ENCODE data around the gene NAPA.

Gene NAPA

GRCh38 chr19:47470447-47471195 lies 44.2 kb downstream of the NAPA start:
- TF ChIP-seq CTCF (IDR thresholded peaks at IDR 0.05; ENCODE audit: insufficient read depth, low read length, poor library complexity, severe bottlenecking) = no peak
- no peak for DNase-seq (ENCODE audit: extremely low read depth, insufficient read length)
- Histone ChIP-seq H3K36me3 (ENCODE audit: control insufficient read depth, insufficient read depth, low read length) (no peaks in the 10 kb centered on the region), H3K4me3 (replicated peaks; ENCODE audit: low read depth, low read length) (no peak overlapping the region), H3K27me3 (replicated peaks; ENCODE audit: control insufficient read depth, insufficient read depth, low read length) (peaks cover 1% of the 10 kb centered on the region; the same call in 1 of the 2 replicates)

DNA sequence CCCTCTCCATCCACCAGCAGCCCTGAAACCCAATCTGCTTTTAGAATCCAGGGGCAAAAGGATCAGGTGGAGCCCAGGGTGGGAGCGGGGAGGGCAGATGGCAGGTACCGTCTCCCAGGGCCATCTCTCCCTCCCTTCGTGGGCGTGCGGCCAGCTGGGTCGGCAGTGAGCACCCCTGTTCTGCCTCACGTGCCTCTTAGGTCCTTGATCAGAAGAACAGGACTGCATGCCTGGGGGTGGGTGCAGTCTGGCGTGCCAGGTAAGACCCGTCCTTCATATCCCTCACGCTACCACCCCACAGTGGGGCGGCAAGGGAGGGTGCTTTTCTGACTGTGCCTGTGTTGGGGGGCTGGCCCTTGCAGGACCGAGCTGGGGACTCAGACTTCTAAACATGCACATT lies 45.1 kb downstream of the NAPA start:
- H3K36me3 ChIP-seq (ENCODE audit: control insufficient read depth, insufficient read depth, low read length) = no peaks in the 10 kb centered on the region
- TF ChIP-seq CTCF (IDR thresholded peaks at IDR 0.05; ENCODE audit: insufficient read depth, low read length, poor library complexity, severe bottlenecking) = no peak
- DNase-seq (ENCODE audit: extremely low read depth, insufficient read length) = no peak
- H3K27me3 ChIP-seq (replicated peaks; ENCODE audit: control insufficient read depth, insufficient read depth, low read length) = peaks cover 1% of the 10 kb centered on the region; the same call in 1 of the 2 replicates
- H3K4me3 ChIP-seq (replicated peaks; ENCODE audit: low read depth, low read length) = no peak overlapping the region

- Histone ChIP-seq H3K36me3 (ENCODE audit: control insufficient read depth, insufficient read depth, low read length) (no peaks in the 10 kb centered on the region), H3K4me3 (replicated peaks; ENCODE audit: low read depth, low read length) (no peak overlapping the region), H3K27me3 (replicated peaks; ENCODE audit: control insufficient read depth, insufficient read depth, low read length) (peaks cover 1% of the 10 kb centered on the region; the same call in 1 of the 2 replicates)
- no peak for TF ChIP-seq CTCF (IDR thresholded peaks at IDR 0.05; ENCODE audit: insufficient read depth, low read length, poor library complexity, severe bottlenecking)
- no peak for DNase-seq (ENCODE audit: extremely low read depth, insufficient read length)
Measured at GRCh38 chr19:47469363-47469700, 45.5 kb downstream of the NAPA start.

GRCh38 chr19:47467914-47468313 lies 46.9 kb downstream of the NAPA start:
- H3K27me3 ChIP-seq (replicated peaks; ENCODE audit: control insufficient read depth, insufficient read depth, low read length) = peaks cover 1% of the 10 kb centered on the region; the same call in 1 of the 2 replicates
- DNase-seq (ENCODE audit: extremely low read depth, insufficient read length) = no peak
- TF ChIP-seq CTCF (IDR thresholded peaks at IDR 0.05; ENCODE audit: insufficient read depth, low read length, poor library complexity, severe bottlenecking) = no peak

DNA sequence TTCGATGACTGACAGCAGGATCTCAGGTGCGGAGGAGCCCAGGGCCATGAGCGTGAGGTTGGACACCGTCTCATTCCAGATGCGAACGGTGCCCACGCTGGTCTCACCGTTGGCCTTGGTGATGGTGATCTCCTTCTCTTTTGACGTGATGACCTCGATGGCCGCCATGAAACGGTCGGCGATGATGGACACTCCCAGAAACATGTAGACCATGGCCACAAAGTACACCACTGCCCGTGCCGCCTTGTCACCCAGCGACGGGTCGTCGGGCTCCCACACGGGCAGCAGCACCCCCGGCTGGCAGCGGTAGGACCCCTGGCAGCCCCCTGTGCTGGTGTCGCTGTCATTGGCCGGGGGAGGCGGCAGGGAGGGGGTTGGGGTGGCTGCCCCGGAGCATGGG lies 48.9 kb downstream of the NAPA start:
- DNase-seq (ENCODE audit: extremely low read depth, insufficient read length) = no peak
- Histone ChIP-seq H3K36me3 (ENCODE audit: control insufficient read depth, insufficient read depth, low read length) (no peaks in the 10 kb centered on the region), H3K27me3 (replicated peaks; ENCODE audit: control insufficient read depth, insufficient read depth, low read length) (peaks cover 1% of the 10 kb centered on the region; the same call in 1 of the 2 replicates), H3K4me3 (replicated peaks; ENCODE audit: low read depth, low read length) (no peak overlapping the region)
- TF ChIP-seq CTCF (IDR thresholded peaks at IDR 0.05; ENCODE audit: insufficient read depth, low read length, poor library complexity, severe bottlenecking) = no peak

More at GRCh38 chr19:47467914-47468313, 46.9 kb downstream of the NAPA start:
- H3K36me3 ChIP-seq (ENCODE audit: control insufficient read depth, insufficient read depth, low read length) = no peaks in the 10 kb centered on the region
- no peak overlapping the region for H3K4me3 ChIP-seq (replicated peaks; ENCODE audit: low read depth, low read length)
